CD4-positive, CD25-positive, alpha-beta regulatory T cell (primary cell): ENCODE measurements around the gene AMHR2. TPM values are rescaled to one million over a fixed set of nuclear protein-coding genes. Genes with fewer than 3 reads are reported as not detected.
A peak's percentile ranks its signal among the peaks of the same experiment; 100 is the strongest.
"Not testable (repeated sequence)": the region's sequence is repeated elsewhere in the genome, so short reads cannot be mapped to it uniquely, and the experiment has no call there.

Experiments
- ATAC-seq, 2 donors: fragments of 150-1000 bp; cut with Tn5 transposase; one replicate each; pipeline ENCODE4 v1.10.0; 2021; ENCODE audit warnings: low read depth in 2 of 2, moderate number of reproducible peaks in 2 of 2, moderate library complexity in 1 of 2
- DNase-seq, 3 donors: peaks; one replicate each; pipeline versions ENCODE4 v3.0.0 to v3.0.0-alpha.2; 2012 to 2022; ENCODE audit warnings: mixed read lengths in 1 of 3
- H3K27ac ChIP-seq: one replicate; pipeline ENCODE4 v1.7.0; 2013; ENCODE audit warnings: mild to moderate bottlenecking, low read length; ENCODE audit not compliant: insufficient read depth, poor library complexity, severe bottlenecking
- H3K27me3 ChIP-seq: one replicate; pipeline ENCODE4 v1.7.0; 2013; ENCODE audit warnings: low read length; ENCODE audit not compliant: control insufficient read depth, insufficient read depth
- H3K36me3 ChIP-seq: one replicate; pipeline ENCODE4 v1.7.0; 2013; ENCODE audit warnings: mild to moderate bottlenecking, low read length, moderate library complexity; ENCODE audit not compliant: control insufficient read depth, insufficient read depth
- H3K4me1 ChIP-seq: 2 replicates; pipeline ENCODE4 v1.7.0; 2013; ENCODE audit warnings: mild to moderate bottlenecking, low read length; ENCODE audit not compliant: insufficient read depth, control insufficient read depth, poor library complexity, severe bottlenecking
- H3K4me3 ChIP-seq: one replicate; pipeline ENCODE4 v1.7.0; 2013; ENCODE audit warnings: low read depth, mild to moderate bottlenecking, low read length, moderate library complexity
- H3K9me3 ChIP-seq, 2 experiments: 1 replicate in 1 of 2; 2 replicates in 1 of 2; pipeline ENCODE4 v1.7.0; 2013; ENCODE audit warnings: low read length in 2 of 2, mild to moderate bottlenecking in 1 of 2, moderate library complexity in 1 of 2; ENCODE audit not compliant: control insufficient read depth in 2 of 2
- H3K27ac Mint-ChIP-seq, 3 donors: one replicate each; pipeline ENCODE4 v1.8.0; 2020 to 2022; ENCODE audit warnings: mild to moderate bottlenecking in 3 of 3, mixed read lengths in 3 of 3, moderate library complexity in 2 of 3
- H3K27me3 Mint-ChIP-seq: one replicate; pipeline ENCODE4 v1.8.0; 2022; ENCODE audit warnings: mild to moderate bottlenecking, mixed read lengths
- H3K36me3 Mint-ChIP-seq: one replicate; pipeline ENCODE4 v1.8.0; 2020; ENCODE audit warnings: mixed read lengths
- H3K4me1 Mint-ChIP-seq, 4 donors: one replicate each; pipeline ENCODE4 v1.8.0; 2020 to 2022; ENCODE audit warnings: mixed read lengths in 4 of 4, mild to moderate bottlenecking in 1 of 4
- H3K4me3 Mint-ChIP-seq, 4 donors: one replicate each; pipeline ENCODE4 v1.8.0; 2020 to 2022; ENCODE audit warnings: mild to moderate bottlenecking in 4 of 4, mixed read lengths in 4 of 4, moderate library complexity in 3 of 4
- H3K9me3 Mint-ChIP-seq, 7 donors: one replicate each; pipeline ENCODE4 v1.8.0; 2020 to 2022; ENCODE audit warnings: mixed read lengths in 7 of 7, mild to moderate bottlenecking in 3 of 7, moderate library complexity in 2 of 7
- polyA plus RNA-seq, 4 donors: library from polyadenylated mRNA; unstranded; fragments of 300-500 nt; fragmentation: Illumina TruSeq; gene quantifications; one replicate each; pipeline ENCODE4 v1.2.3, GENCODE V29; 2021
- total RNA-seq: library from RNA; stranded (reverse); gene quantifications from one replicate; pipeline ENCODE4 v1.2.3, GENCODE V29; 2022

The AMHR2 gene
- total and polyA plus RNA-seq, 5 donors from 2014 or later, result not detected

GRCh38 chr12:53380794-53381730 is 42.6 kb upstream of the AMHR2 start:
- Histone ChIP-seq H3K27ac (peak overlapping the region; percentile 71), H3K4me1 (peaks cover 54% of the 10 kb centered on the region), H3K4me3 (peak overlapping the region; percentile 83), H3K36me3 (peaks cover 29% of the 10 kb centered on the region), H3K9me3 (no peaks in the 10 kb centered on the region), H3K27me3 (no peaks in the 10 kb centered on the region)
- Mint-ChIP-seq H3K4me1 (peaks cover 7 to 49% (median 30%) of the 10 kb centered on the region in 4 donors), H3K4me3 (peak overlapping the region; percentile 88 to 97 (median 94)), H3K27ac (peak overlapping the region; percentile 16 to 92 (median 88)), H3K27me3 (no peaks in the 10 kb centered on the region), H3K9me3 (no peaks in the 10 kb centered on the region), H3K36me3 (peaks cover 28% of the 10 kb centered on the region)
- ATAC-seq (no peak), DNase-seq (no peak)

DNA sequence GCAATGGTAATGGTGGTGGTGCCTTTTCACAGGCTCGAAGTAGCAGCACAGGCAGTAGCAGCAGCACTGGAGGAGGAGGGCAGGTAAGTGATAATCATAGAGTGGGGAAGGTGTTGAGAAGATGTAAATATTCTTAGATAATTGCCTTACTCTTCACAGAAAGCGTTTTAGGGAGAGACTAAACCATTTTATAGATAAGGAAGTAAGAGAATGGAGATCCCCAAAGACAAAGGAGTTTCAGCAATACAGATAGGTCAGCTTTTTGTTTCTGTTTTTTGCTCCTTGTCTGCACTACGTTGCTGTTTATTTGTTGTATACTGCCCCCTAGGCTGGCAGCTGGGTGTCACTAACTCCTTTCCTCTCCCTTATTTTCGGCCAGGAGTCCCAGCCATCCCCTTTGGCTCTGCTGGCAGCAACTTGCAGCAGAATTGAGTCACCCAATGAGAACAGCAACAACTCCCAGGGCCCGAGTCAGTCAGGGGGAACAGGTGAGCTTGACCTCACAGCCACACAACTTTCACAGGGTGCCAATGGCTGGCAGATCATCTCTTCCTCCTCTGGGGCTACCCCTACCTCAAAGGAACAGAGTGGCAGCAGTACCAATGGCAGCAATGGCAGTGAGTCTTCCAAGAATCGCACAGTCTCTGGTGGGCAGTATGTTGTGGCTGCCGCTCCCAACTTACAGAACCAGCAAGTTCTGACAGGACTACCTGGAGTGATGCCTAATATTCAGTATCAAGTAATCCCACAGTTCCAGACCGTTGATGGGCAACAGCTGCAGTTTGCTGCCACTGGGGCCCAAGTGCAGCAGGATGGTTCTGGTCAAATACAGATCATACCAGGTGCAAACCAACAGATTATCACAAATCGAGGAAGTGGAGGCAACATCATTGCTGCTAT is 41.7 kb upstream of the AMHR2 start:
- Mint-ChIP-seq H3K36me3 (peaks cover 31% of the 10 kb centered on the region), H3K27me3 (no peaks in the 10 kb centered on the region), H3K27ac (peak overlapping the region; percentile 86 to 92 (median 88)), H3K4me3 (peak overlapping the region; percentile 88 to 97 (median 94)), H3K9me3 (no peaks in the 10 kb centered on the region), H3K4me1 (peaks cover 8 to 58% (median 36%) of the 10 kb centered on the region in 4 donors)
- Histone ChIP-seq H3K4me1 (peaks cover 57% of the 10 kb centered on the region), H3K9me3 (no peaks in the 10 kb centered on the region), H3K27ac (peak overlapping the region; percentile 71), H3K36me3 (peaks cover 34% of the 10 kb centered on the region), H3K27me3 (no peaks in the 10 kb centered on the region), H3K4me3 (peak overlapping the region; percentile 83)
- DNase-seq, result peak; percentile 22 to 64 (median 50)
- ATAC-seq, result no peak

- peak overlapping the region; percentile 83 for H3K4me3 ChIP-seq
- H3K4me1 ChIP-seq, result peaks cover 70% of the 10 kb centered on the region
- DNase-seq, result no peak
- Mint-ChIP-seq H3K9me3 (no peaks in the 10 kb centered on the region), H3K4me1 (peaks cover 16 to 70% (median 46%) of the 10 kb centered on the region in 4 donors), H3K27ac (peak overlapping the region in 2 of 3 donors; percentile 19 to 65), H3K36me3 (peaks cover 40% of the 10 kb centered on the region), H3K27me3 (no peaks in the 10 kb centered on the region), H3K4me3 (peak overlapping the region; percentile 86 to 97 (median 90))
- no peak for ATAC-seq
- no peaks in the 10 kb centered on the region for H3K9me3 ChIP-seq
- H3K27me3 ChIP-seq, result no peaks in the 10 kb centered on the region
- peaks cover 39% of the 10 kb centered on the region for H3K36me3 ChIP-seq
- no peak overlapping the region for H3K27ac ChIP-seq
These were observed 40.4 kb upstream of the AMHR2 start for GRCh38 chr12:53383258-53383657.

DNA sequence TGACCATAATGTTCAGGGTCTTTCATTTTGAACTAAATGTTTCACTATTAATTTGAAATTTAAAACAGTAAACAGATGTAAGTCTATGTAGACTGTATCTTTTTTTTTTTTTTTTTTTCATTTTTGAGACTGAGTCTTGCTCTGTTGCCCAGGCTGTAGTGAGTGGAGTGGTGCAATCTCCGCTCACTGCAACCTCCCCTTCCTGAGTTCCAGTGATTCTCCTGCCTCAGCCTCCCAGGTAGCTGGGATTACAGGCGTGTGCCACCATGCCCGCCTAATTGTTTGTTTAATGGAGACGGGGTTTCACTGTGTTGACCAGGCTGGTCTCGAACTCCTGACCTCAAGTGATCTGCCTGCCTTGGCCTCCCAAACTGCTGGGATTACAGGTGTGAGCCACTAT is 37.3 kb upstream of the AMHR2 start:
- ATAC-seq, H3K27ac ChIP-seq, H3K9me3 Mint-ChIP-seq, H3K27me3 ChIP-seq, H3K9me3 ChIP-seq, H3K27me3 Mint-ChIP-seq, DNase-seq: not testable (repeated sequence)
- Histone ChIP-seq H3K4me1 (peaks cover 76% of the 10 kb centered on the region), H3K4me3 (peak overlapping the region; percentile 76), H3K36me3 (peaks cover 39% of the 10 kb centered on the region)
- H3K4me1 Mint-ChIP-seq, result peaks cover 32 to 91% (median 61%) of the 10 kb centered on the region in 4 donors
- H3K36me3 Mint-ChIP-seq, result peaks cover 40% of the 10 kb centered on the region
- peak overlapping the region in 1 of 3 donors; percentile 77 for H3K27ac Mint-ChIP-seq
- peak overlapping the region; percentile 69 to 88 (median 72) for H3K4me3 Mint-ChIP-seq

DNA sequence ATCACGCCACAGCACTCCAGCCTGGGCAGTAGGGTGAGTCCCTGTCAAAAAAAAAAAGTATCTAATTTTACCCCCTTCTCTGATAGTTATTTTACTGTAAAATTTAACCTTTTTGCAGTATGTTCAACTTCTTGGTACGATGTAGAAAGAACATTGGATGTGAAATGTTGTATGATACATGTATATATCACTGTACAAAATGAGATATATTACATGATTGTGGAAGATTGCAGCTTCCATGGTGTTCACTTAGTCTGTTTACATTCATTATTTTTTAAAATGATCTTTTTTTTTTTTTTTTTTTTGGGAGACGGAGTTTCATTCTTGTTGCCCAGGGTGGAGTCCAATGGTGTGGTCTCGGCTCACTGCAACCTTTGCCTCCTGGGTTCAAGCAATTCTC is 34.7 kb upstream of the AMHR2 start:
- H3K9me3 Mint-ChIP-seq, result no peaks in the 10 kb centered on the region
- no peaks in the 10 kb centered on the region for H3K9me3 ChIP-seq
- H3K27me3 ChIP-seq, result no peaks in the 10 kb centered on the region
- H3K27ac ChIP-seq, result no peak overlapping the region
- ATAC-seq (no peak), DNase-seq (no peak)
- peaks cover 28 to 74% (median 47%) of the 10 kb centered on the region in 4 donors for H3K4me1 Mint-ChIP-seq
- H3K4me3 ChIP-seq, result peak overlapping the region; percentile 73
- peaks cover 22% of the 10 kb centered on the region for H3K36me3 Mint-ChIP-seq
- H3K36me3 ChIP-seq, result peaks cover 23% of the 10 kb centered on the region
- H3K27ac Mint-ChIP-seq, result peak overlapping the region in 1 of 3 donors; percentile 4
- peak overlapping the region; percentile 59 to 81 (median 68) for H3K4me3 Mint-ChIP-seq
- peaks cover 59% of the 10 kb centered on the region for H3K4me1 ChIP-seq
- no peaks in the 10 kb centered on the region for H3K27me3 Mint-ChIP-seq

DNA sequence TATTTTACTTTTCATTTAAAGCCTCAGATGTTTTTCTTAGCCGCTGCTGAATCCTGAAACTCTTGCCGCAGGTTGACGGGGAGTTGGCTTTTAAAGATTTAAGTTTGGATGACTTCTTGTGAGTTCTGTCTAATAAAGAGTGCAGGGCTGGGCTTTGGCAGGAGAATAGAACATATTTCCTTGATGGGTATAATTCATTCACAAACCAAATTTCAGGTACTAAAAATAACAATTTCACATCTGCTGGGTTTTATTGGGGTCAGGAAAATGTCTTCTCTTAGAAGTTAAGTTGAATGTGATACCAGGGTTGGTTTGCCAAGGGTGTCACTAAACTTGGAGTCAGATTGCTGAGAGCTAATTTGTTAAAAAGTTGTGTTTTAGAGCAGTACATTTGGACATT is 34.0 kb upstream of the AMHR2 start:
- Mint-ChIP-seq H3K27ac (peak overlapping the region in 2 of 3 donors; percentile 1 to 11), H3K4me1 (peaks cover 28 to 70% (median 47%) of the 10 kb centered on the region in 4 donors), H3K4me3 (peak overlapping the region; percentile 22 to 81 (median 52)), H3K27me3 (no peaks in the 10 kb centered on the region), H3K36me3 (peaks cover 22% of the 10 kb centered on the region), H3K9me3 (no peaks in the 10 kb centered on the region)
- H3K27me3 ChIP-seq, result no peaks in the 10 kb centered on the region
- H3K9me3 ChIP-seq, result no peaks in the 10 kb centered on the region
- DNase-seq (no peak), ATAC-seq (no peak)
- peaks cover 52% of the 10 kb centered on the region for H3K4me1 ChIP-seq
- peaks cover 17% of the 10 kb centered on the region for H3K36me3 ChIP-seq
- peak overlapping the region; percentile 20 for H3K4me3 ChIP-seq
- H3K27ac ChIP-seq, result peak overlapping the region; percentile 15

DNA sequence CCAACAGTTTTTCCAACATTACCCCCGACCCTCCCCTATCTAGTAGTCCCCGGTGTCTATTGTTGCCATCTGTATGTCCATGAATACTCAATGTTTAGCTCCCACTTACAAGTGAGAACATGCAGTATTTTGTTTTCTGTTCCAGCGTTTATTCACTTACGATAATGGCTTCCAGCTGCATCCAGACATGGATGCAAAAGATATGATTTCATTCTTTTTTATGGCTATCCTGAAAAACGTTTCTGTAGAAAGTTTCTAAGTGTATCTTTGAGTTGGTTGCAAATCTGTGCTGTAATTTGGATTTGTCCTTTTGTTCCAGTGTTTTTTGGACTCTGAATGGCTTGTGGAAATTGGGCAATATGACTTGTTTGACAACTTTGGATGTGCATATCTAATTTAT is 31.9 kb upstream of the AMHR2 start:
- Histone ChIP-seq H3K4me3 (peak overlapping the region; percentile 11), H3K36me3 (peaks cover 14% of the 10 kb centered on the region), H3K9me3 (no peaks in the 10 kb centered on the region), H3K27ac (no peak overlapping the region), H3K4me1 (peaks cover 43% of the 10 kb centered on the region), H3K27me3 (no peaks in the 10 kb centered on the region)
- no peaks in the 10 kb centered on the region for H3K9me3 Mint-ChIP-seq
- peak overlapping the region in 3 of 4 donors; percentile 49 to 54 (median 51) for H3K4me3 Mint-ChIP-seq
- peak overlapping the region in 2 of 3 donors; percentile 35 to 38 for H3K27ac Mint-ChIP-seq
- DNase-seq (no peak), ATAC-seq (no peak)
- H3K4me1 Mint-ChIP-seq, result peaks cover 28 to 57% (median 42%) of the 10 kb centered on the region in 4 donors
- H3K36me3 Mint-ChIP-seq, result peaks cover 17% of the 10 kb centered on the region
- H3K27me3 Mint-ChIP-seq, result no peaks in the 10 kb centered on the region
